Measurements from ENCODE around the gene DEPDC5. TPM values are rescaled to one million over a fixed set of nuclear protein-coding genes. Genes with fewer than 3 reads are reported as not detected.

The DEPDC5 gene
- total and polyA plus RNA-seq, 4 experiments from 2014 or later, result 3.9 to 54.4 (median 32.0) TPM

DNA sequence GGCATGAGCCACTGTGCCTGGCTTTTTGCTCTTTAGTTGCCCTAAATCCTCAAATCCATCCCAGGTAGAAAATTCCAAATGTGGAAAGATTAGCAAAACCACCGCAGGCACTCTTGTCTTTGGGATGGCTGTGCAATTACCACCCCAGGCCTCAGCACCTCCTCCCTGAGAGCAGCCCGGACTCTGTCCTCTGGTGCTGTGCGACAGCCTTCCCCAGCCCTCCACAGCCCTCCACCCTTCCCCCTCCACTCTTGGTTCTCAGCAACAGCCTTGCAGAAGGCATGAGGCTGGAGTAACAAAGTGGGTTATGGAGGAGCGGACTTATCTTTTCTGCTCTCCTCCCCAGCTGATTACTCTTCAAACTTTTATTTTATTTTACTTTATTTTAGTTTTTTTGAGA, 145.8 kb downstream of the DEPDC5 start:
- Histone ChIP-seq H3K36me3 (ENCODE audit: insufficient read depth, low read length) (peaks cover 23% of the 10 kb centered on the region), H3K9me3 (ENCODE audit: control insufficient read depth in 1 of 2, low read length in 2 of 2) (no peaks in the 10 kb centered on the region), H3K4me1 (ENCODE audit: insufficient read depth, low read length) (no peaks in the 10 kb centered on the region), H3K27ac (ENCODE audit: low read depth, low read length) (no peak overlapping the region), H3K4me3 (ENCODE audit: low read length in 2 of 2) (no peak overlapping the region), H3K27me3 (ENCODE audit: insufficient read depth, low read length) (no peaks in the 10 kb centered on the region)
- Mint-ChIP-seq H3K36me3 (peaks cover 21 to 51% of the 10 kb centered on the region in 2 donors), H3K4me1 (no peaks in the 10 kb centered on the region), H3K27ac (no peak overlapping the region), H3K4me3 (no peak overlapping the region), H3K9me3 (no peaks in the 10 kb centered on the region), H3K27me3 (no peaks in the 10 kb centered on the region)
- CTCF ChIA-PET (ENCODE audit: partially characterized antibody), result interaction anchor here (1.1 kb wide), 1 partner anchor 10 kb away, joined by 3 read pairs; no protein-coding TSS in a partner anchor
- POLR2A ChIA-PET (ENCODE audit: partially characterized antibody), result no interaction called here
- no peak for DNase-seq
- intact Hi-C loops (cut with micrococcal nuclease), result no loop called here

DNA sequence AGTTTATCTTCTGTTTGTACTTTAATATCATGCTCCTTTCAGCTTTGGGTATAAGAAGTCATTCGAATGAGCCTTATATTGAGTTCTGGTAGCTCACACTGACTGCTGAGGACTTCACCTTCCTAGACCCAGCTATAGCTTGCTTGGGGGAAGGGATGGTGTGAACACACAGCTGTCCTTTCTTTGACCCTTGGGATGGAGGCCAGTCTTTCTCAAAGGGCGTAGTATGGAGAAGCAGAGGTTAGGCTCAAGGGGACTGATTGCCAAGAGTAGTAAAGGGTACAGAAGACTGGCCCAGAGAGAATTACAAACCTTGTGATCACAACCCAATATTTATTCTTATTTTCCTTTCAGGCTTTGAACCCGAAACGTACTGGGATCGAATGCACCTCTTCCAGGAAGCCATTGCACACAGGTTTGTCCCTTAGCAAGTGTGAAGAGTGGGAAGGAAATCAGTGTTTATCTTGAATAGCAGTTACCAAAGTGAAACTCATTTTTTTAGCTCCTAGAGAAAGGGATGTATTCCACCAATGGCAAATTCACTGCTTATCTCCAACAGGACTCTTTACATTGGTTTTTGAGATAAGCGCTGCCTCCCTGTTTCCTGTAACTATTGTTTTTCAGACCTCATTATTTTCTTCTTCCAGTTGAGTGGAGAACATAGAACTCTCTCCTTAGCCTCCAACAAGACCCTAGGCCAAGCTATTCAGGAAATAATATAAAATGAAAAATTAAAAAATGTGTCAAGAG, 147.7 kb downstream of the DEPDC5 start:
- intact Hi-C loops (cut with micrococcal nuclease), result no loop called here
- Mint-ChIP-seq H3K27me3 (no peaks in the 10 kb centered on the region), H3K36me3 (peaks cover 18 to 52% of the 10 kb centered on the region in 2 donors), H3K27ac (peak overlapping the region in 2 of 7 donors; percentile 17 to 77), H3K9me3 (no peaks in the 10 kb centered on the region), H3K4me3 (no peak overlapping the region), H3K4me1 (no peaks in the 10 kb centered on the region)
- POLR2A ChIA-PET (ENCODE audit: partially characterized antibody), result no interaction called here
- Histone ChIP-seq H3K27ac (ENCODE audit: low read depth, low read length) (no peak overlapping the region), H3K9me3 (ENCODE audit: control insufficient read depth in 1 of 2, low read length in 2 of 2) (no peaks in the 10 kb centered on the region), H3K27me3 (ENCODE audit: insufficient read depth, low read length) (no peaks in the 10 kb centered on the region), H3K4me1 (ENCODE audit: insufficient read depth, low read length) (no peaks in the 10 kb centered on the region), H3K36me3 (ENCODE audit: insufficient read depth, low read length) (peaks cover 25% of the 10 kb centered on the region), H3K4me3 (ENCODE audit: low read length in 2 of 2) (no peak overlapping the region)
- DNase-seq, result no peak
- CTCF ChIA-PET (ENCODE audit: partially characterized antibody), result interaction anchor here (1.3 to 1.6 kb wide), 2 partner anchors 69 to 76 kb away, joined by 3 read pairs; no protein-coding TSS in a partner anchor

DNA sequence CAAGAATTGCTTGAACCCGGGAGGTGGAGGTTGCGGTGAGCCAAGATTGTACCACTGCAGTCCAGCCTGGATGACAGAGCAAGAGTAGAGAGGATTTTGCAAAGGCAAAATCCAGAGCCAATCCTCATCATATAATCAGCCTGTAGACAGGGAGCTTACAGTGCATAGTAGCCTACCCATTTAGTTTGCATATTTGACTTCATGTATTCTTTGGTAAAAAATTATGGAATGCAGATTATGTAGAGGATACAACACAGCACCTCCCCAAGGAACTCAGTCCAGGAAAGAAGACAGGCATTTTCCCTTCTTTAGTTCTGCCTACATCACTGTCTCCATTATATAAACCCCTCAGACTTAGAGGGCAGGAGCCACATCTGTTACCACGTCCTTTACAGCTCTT, 150.8 kb downstream of the DEPDC5 start:
- POLR2A ChIA-PET (ENCODE audit: partially characterized antibody), result no interaction called here
- peaks cover 22% of the 10 kb centered on the region for H3K36me3 ChIP-seq (ENCODE audit: insufficient read depth, low read length)
- H3K27me3 Mint-ChIP-seq, result no peaks in the 10 kb centered on the region
- H3K4me1 ChIP-seq (ENCODE audit: insufficient read depth, low read length), result no peaks in the 10 kb centered on the region
- CTCF ChIA-PET (ENCODE audit: partially characterized antibody), result no interaction called here
- DNase-seq, result no peak
- no peaks in the 10 kb centered on the region for H3K27me3 ChIP-seq (ENCODE audit: insufficient read depth, low read length)
- no peak overlapping the region for H3K27ac ChIP-seq (ENCODE audit: low read depth, low read length)
- no peak overlapping the region for H3K4me3 ChIP-seq (ENCODE audit: low read length in 2 of 2)
- no peaks in the 10 kb centered on the region for H3K9me3 Mint-ChIP-seq
- no peaks in the 10 kb centered on the region for H3K9me3 ChIP-seq (ENCODE audit: control insufficient read depth in 1 of 2, low read length in 2 of 2)
- H3K4me3 Mint-ChIP-seq, result no peak overlapping the region
- H3K27ac Mint-ChIP-seq, result no peak overlapping the region
- H3K36me3 Mint-ChIP-seq, result peaks cover 26 to 52% of the 10 kb centered on the region in 2 donors
- H3K4me1 Mint-ChIP-seq, result no peaks in the 10 kb centered on the region
- intact Hi-C loops (cut with micrococcal nuclease), result no loop called here

DNA sequence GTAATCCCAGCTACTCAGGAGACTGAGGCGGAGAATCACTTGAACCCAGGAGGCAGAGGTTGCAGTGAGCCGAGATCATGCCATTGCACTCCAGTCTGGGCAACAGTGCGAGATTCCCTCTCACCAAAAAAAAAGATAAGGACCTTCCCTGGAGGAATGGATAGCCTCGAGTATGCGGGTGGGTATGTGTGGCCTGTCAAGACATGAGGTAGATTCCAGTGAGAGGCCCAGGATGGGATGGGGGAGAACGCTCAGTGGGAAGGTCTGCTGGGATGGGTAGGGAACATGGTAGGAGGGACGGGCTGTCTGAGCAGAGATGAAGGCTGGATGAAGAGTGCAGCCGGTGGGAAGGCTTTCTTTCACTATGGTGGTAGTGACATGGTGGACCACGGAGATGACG, 151.5 kb downstream of the DEPDC5 start:
- Histone ChIP-seq H3K27me3 (ENCODE audit: insufficient read depth, low read length) (no peaks in the 10 kb centered on the region), H3K4me1 (ENCODE audit: insufficient read depth, low read length) (no peaks in the 10 kb centered on the region), H3K4me3 (ENCODE audit: low read length in 2 of 2) (no peak overlapping the region), H3K27ac (ENCODE audit: low read depth, low read length) (no peak overlapping the region), H3K9me3 (ENCODE audit: control insufficient read depth in 1 of 2, low read length in 2 of 2) (no peaks in the 10 kb centered on the region), H3K36me3 (ENCODE audit: insufficient read depth, low read length) (peaks cover 22% of the 10 kb centered on the region)
- Mint-ChIP-seq H3K27ac (peak overlapping the region in 2 of 7 donors; percentile 1 to 83), H3K36me3 (peaks cover 26 to 57% of the 10 kb centered on the region in 2 donors), H3K27me3 (no peaks in the 10 kb centered on the region), H3K4me3 (no peak overlapping the region), H3K9me3 (peaks cover 0 to 1% (median 0%) of the 10 kb centered on the region in 8 donors), H3K4me1 (no peaks in the 10 kb centered on the region)
- DNase-seq, result no peak
- intact Hi-C loops (cut with micrococcal nuclease), result no loop called here
- POLR2A ChIA-PET (ENCODE audit: partially characterized antibody), result no interaction called here
- CTCF ChIA-PET (ENCODE audit: partially characterized antibody), result no interaction called here

DNA sequence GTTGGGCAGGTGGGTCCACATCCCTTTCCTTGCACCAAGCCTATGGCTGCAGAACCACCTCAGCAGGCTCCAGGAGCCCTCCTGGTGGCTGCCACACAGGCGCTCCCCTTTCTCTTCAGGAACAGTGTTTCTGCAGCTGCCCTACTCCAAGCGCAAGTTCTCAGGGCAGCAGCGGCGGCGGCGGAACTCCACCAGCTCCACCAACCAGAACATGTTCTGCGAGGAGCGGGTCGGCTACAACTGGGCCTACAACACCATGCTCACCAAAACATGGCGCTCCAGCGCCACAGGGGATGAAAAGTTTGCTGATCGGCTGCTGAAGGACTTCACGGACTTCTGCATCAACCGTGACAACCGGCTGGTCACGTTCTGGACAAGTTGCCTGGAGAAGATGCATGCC, 152.3 kb downstream of the DEPDC5 start:
- H3K27ac ChIP-seq (ENCODE audit: low read depth, low read length), result no peak overlapping the region
- Mint-ChIP-seq H3K27ac (no peak overlapping the region), H3K9me3 (peaks cover 0 to 2% (median 0%) of the 10 kb centered on the region in 8 donors), H3K36me3 (peaks cover 26 to 59% of the 10 kb centered on the region in 2 donors), H3K27me3 (no peaks in the 10 kb centered on the region), H3K4me3 (no peak overlapping the region), H3K4me1 (no peaks in the 10 kb centered on the region)
- no peaks in the 10 kb centered on the region for H3K4me1 ChIP-seq (ENCODE audit: insufficient read depth, low read length)
- no peak for DNase-seq
- H3K4me3 ChIP-seq (ENCODE audit: low read length in 2 of 2), result no peak overlapping the region
- POLR2A ChIA-PET (ENCODE audit: partially characterized antibody), result no interaction called here
- H3K9me3 ChIP-seq (ENCODE audit: control insufficient read depth in 1 of 2, low read length in 2 of 2), result no peaks in the 10 kb centered on the region
- H3K27me3 ChIP-seq (ENCODE audit: insufficient read depth, low read length), result no peaks in the 10 kb centered on the region
- peaks cover 22% of the 10 kb centered on the region for H3K36me3 ChIP-seq (ENCODE audit: insufficient read depth, low read length)
- intact Hi-C loops (cut with micrococcal nuclease), result no loop called here
- CTCF ChIA-PET (ENCODE audit: partially characterized antibody), result no interaction called here

DNA sequence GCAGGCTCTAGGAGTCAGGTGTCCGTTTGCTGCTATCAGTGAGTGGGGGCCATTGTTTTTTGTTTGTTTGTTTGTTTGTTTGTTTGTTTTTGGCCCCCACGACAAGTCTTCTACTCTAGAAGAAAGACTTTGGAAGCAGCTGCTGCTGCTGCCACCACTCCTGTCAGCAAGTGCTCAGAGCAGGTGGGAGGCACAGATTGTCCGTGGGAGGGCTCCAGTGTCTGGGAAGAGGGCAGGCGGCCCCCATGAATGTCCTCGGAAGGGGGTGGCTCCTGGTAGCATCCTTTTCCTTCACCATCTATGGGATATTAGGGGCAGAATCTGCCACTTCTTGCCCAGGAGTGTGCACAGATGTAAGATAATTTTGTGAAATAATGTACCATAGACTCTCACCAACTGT, 152.8 kb downstream of the DEPDC5 start:
- peaks cover 0 to 2% (median 0%) of the 10 kb centered on the region in 8 donors for H3K9me3 Mint-ChIP-seq

DNA sequence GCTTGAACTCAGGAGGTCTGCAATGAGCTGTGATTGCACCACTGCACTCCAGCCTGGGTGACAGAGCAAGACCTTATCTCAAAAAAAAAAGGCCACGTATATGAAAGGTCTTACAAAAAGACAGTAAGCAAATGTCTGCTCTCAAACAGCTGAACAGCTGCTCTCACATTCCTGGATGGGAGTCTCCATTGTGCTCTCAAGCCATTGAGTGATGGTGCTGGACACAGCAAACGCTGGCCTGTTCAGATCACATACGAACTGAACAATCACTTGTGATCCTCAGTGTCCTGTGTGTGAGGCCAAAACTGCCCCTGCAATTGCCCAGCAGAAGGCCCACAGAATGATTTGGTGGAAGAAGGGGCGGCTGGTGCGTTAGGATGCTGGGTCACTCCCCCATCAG, 156.2 kb downstream of the DEPDC5 start:
- Histone ChIP-seq H3K36me3 (ENCODE audit: insufficient read depth, low read length) (peaks cover 12% of the 10 kb centered on the region), H3K4me3 (ENCODE audit: low read length in 2 of 2) (no peak overlapping the region), H3K27me3 (ENCODE audit: insufficient read depth, low read length) (no peaks in the 10 kb centered on the region), H3K27ac (ENCODE audit: low read depth, low read length) (no peak overlapping the region), H3K9me3 (ENCODE audit: control insufficient read depth in 1 of 2, low read length in 2 of 2) (no peaks in the 10 kb centered on the region), H3K4me1 (ENCODE audit: insufficient read depth, low read length) (no peaks in the 10 kb centered on the region)
- H3K27me3 Mint-ChIP-seq, result no peaks in the 10 kb centered on the region
- CTCF ChIA-PET (ENCODE audit: partially characterized antibody), result no interaction called here
- intact Hi-C loops (cut with micrococcal nuclease), result no loop called here
- peaks cover 0 to 2% (median 0%) of the 10 kb centered on the region in 8 donors for H3K9me3 Mint-ChIP-seq
- POLR2A ChIA-PET (ENCODE audit: partially characterized antibody), result no interaction called here
- H3K27ac Mint-ChIP-seq, result no peak overlapping the region
- no peaks in the 10 kb centered on the region for H3K4me1 Mint-ChIP-seq
- no peak overlapping the region for H3K4me3 Mint-ChIP-seq
- H3K36me3 Mint-ChIP-seq, result peaks cover 21 to 36% of the 10 kb centered on the region in 2 donors
- DNase-seq, result no peak

More for the DNA sequence above, 152.8 kb downstream of the DEPDC5 start:
- no peaks in the 10 kb centered on the region for H3K9me3 ChIP-seq (ENCODE audit: control insufficient read depth in 1 of 2, low read length in 2 of 2)
- peaks cover 17% of the 10 kb centered on the region for H3K36me3 ChIP-seq (ENCODE audit: insufficient read depth, low read length)
- Mint-ChIP-seq H3K27me3 (no peaks in the 10 kb centered on the region), H3K4me1 (no peaks in the 10 kb centered on the region), H3K36me3 (peaks cover 22 to 55% of the 10 kb centered on the region in 2 donors), H3K27ac (no peak overlapping the region), H3K4me3 (no peak overlapping the region)
- H3K27me3 ChIP-seq (ENCODE audit: insufficient read depth, low read length), result no peaks in the 10 kb centered on the region
- H3K4me1 ChIP-seq (ENCODE audit: insufficient read depth, low read length), result no peaks in the 10 kb centered on the region
- intact Hi-C loops (cut with micrococcal nuclease), result no loop called here
- ChIA-PET POLR2A (ENCODE audit: partially characterized antibody) (no interaction called here), CTCF (ENCODE audit: partially characterized antibody) (no interaction called here)
- DNase-seq, result no peak
- no peak overlapping the region for H3K4me3 ChIP-seq (ENCODE audit: low read length in 2 of 2)
- H3K27ac ChIP-seq (ENCODE audit: low read depth, low read length), result no peak overlapping the region
